H1 (cell line): Measurements from ENCODE around the gene ZRANB3. TPM values are rescaled to one million over a fixed set of nuclear protein-coding genes. Genes with fewer than 3 reads are reported as not detected.

Source experiments
- CTCF ChIA-PET: fragments of 300-600 bp; sonication (Branson Sonifier 250); formaldehyde crosslinking; loops from one replicate; lab custom pipeline; 2021; ENCODE audit not compliant: partially characterized antibody; lab: Charles Lee
- POLR2A ChIA-PET: fragments of 300-600 bp; sonication (Branson Sonifier 250); formaldehyde crosslinking; loops from one replicate; lab custom pipeline; 2021; ENCODE audit warnings: inconsistent platforms; ENCODE audit not compliant: partially characterized antibody; lab: Charles Lee
- DNase-seq, 2 experiments: peaks; one replicate each; pipeline versions ENCODE4 v3.0.0 to v3.0.0-alpha.2; 2010 to 2022; ENCODE audit warnings: low spot score in 2 of 2, low read depth in 1 of 2, mixed read lengths in 1 of 2
- FAIRE-seq: peaks from 2 replicates; lab custom pipeline; 2011; peaks lifted over from hg19 to GRCh38; lab: Jason Lieb, UNC
- H2AFZ ChIP-seq: 2 replicates; pipeline ENCODE4 v1.8.1; 2012; ENCODE audit warnings: low read length, inconsistent platforms
- H2AK5ac ChIP-seq: 2 replicates; pipeline ENCODE4 v1.6.1; 2013; ENCODE audit warnings: low read depth, low read length
- H2BK120ac ChIP-seq: replicated peaks from 2 replicates; pipeline ENCODE3; 2013; ENCODE audit warnings: low read depth, low read length, inconsistent platforms
- H2BK12ac ChIP-seq: 2 replicates; pipeline ENCODE4 v1.6.1; 2013; ENCODE audit warnings: low read depth, low read length
- H2BK15ac ChIP-seq: 2 replicates; pipeline ENCODE4 v1.6.1; 2013; ENCODE audit warnings: low read length
- H2BK20ac ChIP-seq: 2 replicates; pipeline ENCODE4 v1.6.1; 2013; ENCODE audit warnings: low read length
- H2BK5ac ChIP-seq: 2 replicates; pipeline ENCODE4 v1.6.1; 2013; ENCODE audit warnings: low read depth, low read length
- H3K14ac ChIP-seq: 2 replicates; pipeline ENCODE4 v1.6.1; 2013; ENCODE audit warnings: inconsistent platforms; ENCODE audit not compliant: insufficient read length
- H3K18ac ChIP-seq: 2 replicates; pipeline ENCODE4 v1.6.1; 2013; ENCODE audit warnings: low read length; ENCODE audit errors: extremely low read depth
- H3K23ac ChIP-seq: 2 replicates; pipeline ENCODE4 v1.6.1; 2013; ENCODE audit warnings: inconsistent platforms; ENCODE audit not compliant: insufficient read length
- H3K23me2 ChIP-seq: 2 replicates; pipeline ENCODE4 v1.6.1; 2013; ENCODE audit warnings: low read depth, low read length
- H3K27ac ChIP-seq: 2 replicates; pipeline ENCODE4 v1.6.1; 2011; ENCODE audit warnings: low read depth, low read length, inconsistent platforms
- H3K27me3 ChIP-seq, 4 experiments: replicated peaks in 1 of 4; 1 replicate in 1 of 4; 2 replicates in 3 of 4; pipeline versions ENCODE4 v1.6.1 to v1.8.1; 2011 to 2013; ENCODE audit warnings: low read length in 3 of 4, mild to moderate bottlenecking in 3 of 4, inconsistent platforms in 2 of 4, mixed read lengths in 2 of 4, moderate library complexity in 1 of 4; ENCODE audit not compliant: control insufficient read depth in 3 of 4, insufficient read depth in 3 of 4; ENCODE audit errors: extremely low read depth in 1 of 4
- H3K36me3 ChIP-seq, 4 experiments: 2 replicates each; pipeline versions ENCODE4 v1.6.1 to v1.8.1; 2011 to 2013; ENCODE audit warnings: mild to moderate bottlenecking in 4 of 4, low read length in 3 of 4, moderate library complexity in 2 of 4, control low read depth in 1 of 4, inconsistent platforms in 1 of 4; ENCODE audit not compliant: insufficient read depth in 4 of 4, control insufficient read depth in 2 of 4
- H3K4ac ChIP-seq: replicated peaks from 2 replicates; pipeline ENCODE3; 2013; ENCODE audit warnings: low read length, low read depth, mixed read lengths, inconsistent platforms; ENCODE audit not compliant: insufficient read length
- H3K4me1 ChIP-seq, 4 experiments: replicated peaks in 1 of 4; 1 replicate in 1 of 4; 2 replicates in 3 of 4; pipeline versions ENCODE4 v1.6.1 to v1.8.1; 2011 to 2013; ENCODE audit warnings: low read length in 3 of 4, inconsistent platforms in 2 of 4, mixed read lengths in 1 of 4; ENCODE audit not compliant: insufficient read depth in 4 of 4, control insufficient read depth in 3 of 4
- H3K4me2 ChIP-seq, 2 experiments: 2 replicates each; pipeline versions ENCODE4 v1.6.1 to v1.8.1; 2011 to 2013; ENCODE audit warnings: low read depth in 2 of 2, low read length in 2 of 2, control low read depth in 1 of 2, inconsistent platforms in 1 of 2, mild to moderate bottlenecking in 1 of 2; ENCODE audit not compliant: insufficient read depth in 1 of 2
- H3K4me3 ChIP-seq, 4 experiments: fragments of 200-600, 300-600 bp in 1 of 4; sonication (generic), shearing (Covaris generic), sonication (Bioruptor Twin) in 1 of 4; 2 replicates each; pipeline versions ENCODE4 v1.5.1 to v1.8.1; 2011 to 2016; ENCODE audit warnings: low read length in 4 of 4, low read depth in 3 of 4, control low read depth in 2 of 4, inconsistent platforms in 2 of 4, mild to moderate bottlenecking in 2 of 4, mixed read lengths in 1 of 4, moderate library complexity in 1 of 4; ENCODE audit not compliant: insufficient read depth in 2 of 4; ENCODE audit errors: extremely low read depth in 1 of 4
- H3K56ac ChIP-seq: replicated peaks from 2 replicates; pipeline ENCODE3; 2013; ENCODE audit warnings: low read depth, mild to moderate bottlenecking, mixed read lengths, low read length, inconsistent platforms; ENCODE audit not compliant: insufficient read length
- H3K79me1 ChIP-seq: 2 replicates; pipeline ENCODE4 v1.6.1; 2013; ENCODE audit warnings: low read depth, low read length, control low read depth
- H3K79me2 ChIP-seq, 2 experiments: 2 replicates each; pipeline versions ENCODE4 v1.6.1 to v1.8.1; 2012 to 2013; ENCODE audit warnings: low read length in 2 of 2, mild to moderate bottlenecking in 2 of 2, inconsistent platforms in 1 of 2; ENCODE audit not compliant: insufficient read depth in 2 of 2, control insufficient read depth in 1 of 2
- H3K9ac ChIP-seq, 4 experiments: replicated peaks in 1 of 4; 1 replicate in 1 of 4; 2 replicates in 3 of 4; pipeline versions ENCODE4 v1.6.1 to v1.8.1; 2011 to 2013; ENCODE audit warnings: low read depth in 3 of 4, low read length in 3 of 4, control low read depth in 2 of 4, mild to moderate bottlenecking in 2 of 4, moderate library complexity in 2 of 4, inconsistent platforms in 1 of 4; ENCODE audit errors: extremely low read depth in 1 of 4
- H3K9me3 ChIP-seq, 2 experiments: 2 replicates each; pipeline versions ENCODE4 v1.6.1 to v1.8.1; 2012 to 2013; ENCODE audit warnings: mild to moderate bottlenecking in 2 of 2, moderate library complexity in 2 of 2, control low read depth in 1 of 2, inconsistent platforms in 1 of 2, low read depth in 1 of 2, low read length in 1 of 2, mixed read lengths in 1 of 2; ENCODE audit not compliant: insufficient read depth in 2 of 2
- H4K20me1 ChIP-seq, 2 experiments: replicated peaks in 1 of 2; 2 replicates each; pipeline versions ENCODE3 to v1.8.1; 2011 to 2013; ENCODE audit warnings: inconsistent platforms in 2 of 2, low read length in 2 of 2, mild to moderate bottlenecking in 1 of 2; ENCODE audit not compliant: insufficient read depth in 2 of 2, control insufficient read depth in 1 of 2
- H4K5ac ChIP-seq: 2 replicates; pipeline ENCODE4 v1.6.1; 2013; ENCODE audit warnings: low read length, low read depth, mixed read lengths, inconsistent platforms; ENCODE audit not compliant: insufficient read length
- H4K8ac ChIP-seq: 2 replicates; pipeline ENCODE4 v1.8.0; 2013; ENCODE audit warnings: mild to moderate bottlenecking, moderate library complexity, low read length, inconsistent platforms; ENCODE audit not compliant: insufficient read depth; ENCODE audit errors: extremely low read depth
- H4K91ac ChIP-seq: replicated peaks from 2 replicates; pipeline ENCODE3; 2013; ENCODE audit warnings: low read length, mixed read lengths, inconsistent platforms; ENCODE audit not compliant: insufficient read length
- FOSL1 ChIP-seq: IDR thresholded peaks from 2 replicates; pipeline ENCODE4 v1.6.1; 2011; ENCODE audit warnings: mild to moderate bottlenecking, low read depth, low read length, moderate library complexity; ENCODE audit not compliant: insufficient read depth
- GTF2F1 ChIP-seq: IDR thresholded peaks from 2 replicates; pipeline ENCODE4 v1.6.1; 2012; ENCODE audit warnings: low read depth, low read length, improper control_type of control experiment, borderline replicate concordance
- KDM4A ChIP-seq: IDR thresholded peaks from one replicate; pipeline ENCODE4 v1.7.1; 2012; ENCODE audit warnings: low read depth, mild to moderate bottlenecking, moderate library complexity, low read length, inconsistent platforms; ENCODE audit not compliant: severe bottlenecking
- RAD21 ChIP-seq, 2 experiments: IDR thresholded peaks in 1 of 2; conservative IDR thresholded peaks in 1 of 2; 2 replicates each; pipeline ENCODE4 v1.6.1; 2011; ENCODE audit warnings: low read depth in 2 of 2, low read length in 2 of 2, improper control_type of control experiment in 1 of 2, inconsistent platforms in 1 of 2, mild to moderate bottlenecking in 1 of 2, moderate library complexity in 1 of 2
- RFX5 ChIP-seq: IDR thresholded peaks from 2 replicates; pipeline ENCODE4 v1.6.1; 2011; ENCODE audit warnings: low read depth, low read length, improper control_type of control experiment, borderline replicate concordance
- SIN3A ChIP-seq, 2 experiments: IDR thresholded peaks in 1 of 2; conservative IDR thresholded peaks in 1 of 2; 2 replicates each; pipeline ENCODE4 v1.6.1; 2011 to 2012; ENCODE audit warnings: low read length in 2 of 2, improper control_type of control experiment in 1 of 2, low read depth in 1 of 2, mild to moderate bottlenecking in 1 of 2
- SP1 ChIP-seq: IDR thresholded peaks from 2 replicates; pipeline ENCODE4 v1.6.1; 2011; ENCODE audit warnings: low read depth, low read length
- TAF7 ChIP-seq: optimal IDR thresholded peaks from 2 replicates; pipeline ENCODE3; 2011; ENCODE audit warnings: low read depth, mild to moderate bottlenecking, inconsistent platforms, low read length, moderate library complexity, borderline replicate concordance
- TBP ChIP-seq: IDR thresholded peaks from 2 replicates; pipeline ENCODE4 v1.6.1; 2011; ENCODE audit warnings: low read depth, low read length, improper control_type of control experiment
- WGBS, 2 experiments: shearing (Covaris generic) in 1 of 2; methylation state at CpG; one replicate each; pipeline versions ENCODE4 v1.1.6 to v1.1.7; 2013 to 2015; ENCODE audit warnings: low lambda C conversion rate in 2 of 2, mixed read lengths in 2 of 2, inconsistent platforms in 1 of 2, low coverage in 1 of 2, missing lambda C conversion rate in 1 of 2; ENCODE audit not compliant: insufficient replicate concordance in 2 of 2, insufficient coverage in 1 of 2, insufficient read length in 1 of 2; ENCODE audit errors: extremely low coverage in 1 of 2, missing lambda C conversion rate in 1 of 2; 5-methylcytosine and 5-hydroxymethylcytosine counted together
- polyA plus RNA-seq, 7 experiments: library from polyadenylated mRNA; depleted of rRNA in 3 of 7; stranded (reverse) in 5 of 7; unstranded in 2 of 7; fragments of >200 nt in 5 of 7; fragments of 200-250 nt in 2 of 7; gene quantifications; 1 replicate in 5 of 7; 2 replicates in 1 of 7; 4 replicates in 1 of 7; pipeline versions ENCODE4 v1.2.1 to v1.2.3, GENCODE V29; 2011 to 2013; ENCODE audit warnings: missing spikeins in 2 of 7, mixed read lengths in 2 of 7
- total RNA-seq: library from RNA; stranded (reverse); fragmentation: NEBNext Ultra II Directional; extraction: Animal tissue kit (Norgen Biotek cat#: 25700); gene quantifications from 2 replicates; pipeline ENCODE4 v1.2.1, GENCODE V29; 2021

The ZRANB3 gene
- total and polyA plus RNA-seq, 2 of the 8 experiments (the other 6 are each of a cell fraction or from before 2014, with no cell fraction given) = 4.5 to 19.3 TPM

DNA sequence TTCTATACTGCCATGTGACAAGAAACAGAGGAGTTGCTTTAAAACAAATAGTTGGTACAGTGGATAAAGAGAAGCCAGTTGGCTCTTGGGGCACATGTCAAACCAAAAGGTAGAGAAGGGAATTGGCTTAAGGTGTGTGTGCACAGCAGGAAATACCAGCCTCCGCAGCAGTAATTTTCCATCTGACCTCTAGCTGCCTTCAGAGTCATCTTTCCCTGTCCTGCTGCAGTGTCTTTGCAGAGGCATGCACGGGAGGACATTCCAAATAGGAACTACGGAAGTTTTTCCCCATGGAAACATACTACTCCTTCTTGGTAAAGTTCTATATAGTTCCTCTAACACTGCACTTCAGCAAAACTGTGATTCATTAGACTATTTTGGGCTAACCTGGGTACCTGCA, 379.4 kb downstream of the ZRANB3 start:
- Histone ChIP-seq H3K4me1 (no peaks in the 10 kb centered on the region), H3K4me2 (no peak overlapping the region), H3K9me3 (no peaks in the 10 kb centered on the region), H3K27me3 (no peaks in the 10 kb centered on the region), H4K5ac (no peak overlapping the region), H3K14ac (no peak overlapping the region), H2AFZ (no peak overlapping the region), H4K91ac (no peak overlapping the region), H4K8ac (no peak overlapping the region), H3K56ac (no peak overlapping the region), H2BK20ac (no peak overlapping the region), H3K23me2 (no peaks in the 10 kb centered on the region), H2BK120ac (no peak overlapping the region), H3K23ac (no peak overlapping the region), H4K20me1 (no peaks in the 10 kb centered on the region), H3K79me2 (no peaks in the 10 kb centered on the region), H3K79me1 (no peaks in the 10 kb centered on the region), H3K4me3 (no peak overlapping the region), H3K18ac (no peak overlapping the region), H3K27ac (no peak overlapping the region), H2BK15ac (no peak overlapping the region), H2BK12ac (no peak overlapping the region), H3K4ac (no peak overlapping the region), H2BK5ac (no peak overlapping the region), H3K36me3 (peaks cover 0 to 44% (median 12%) of the 10 kb centered on the region in 4 experiments; a peak in 5 of 8 replicates), H2AK5ac (no peak overlapping the region), H3K9ac (no peak overlapping the region)
- FAIRE-seq = no peak
- DNase-seq = no peak
- 98% methylated on average over 3 of the region's 3 CpGs; no CpG with 5 or more reads in 1 of the 2 experiments for WGBS, 2 experiments
- POLR2A ChIA-PET = no interaction called here
- CTCF ChIA-PET = interaction anchor here (1.2 kb wide), 1 partner anchor 153 kb away, joined by 3 read pairs; no protein-coding TSS in a partner anchor
- no peak for TF ChIP-seq TBP
- no peak for TF ChIP-seq RFX5
- TF ChIP-seq KDM4A = no peak
- TF ChIP-seq SP1 = no peak
- no peak for TF ChIP-seq FOSL1
- TF ChIP-seq GTF2F1 = no peak
- no peak for TF ChIP-seq TAF7
- no peak for TF ChIP-seq RAD21 (IDR thresholded peaks at IDR 0.05 in 1 of 2, conservative IDR thresholded peaks at IDR 0.05 in 1 of 2; ENCODE audit: low read depth in 2 of 2, low read length in 2 of 2)
- no peak for TF ChIP-seq SIN3A (conservative IDR thresholded peaks at IDR 0.05 in 1 of 2, IDR thresholded peaks at IDR 0.05 in 1 of 2; ENCODE audit: low read depth in 1 of 2, low read length in 2 of 2)
